Stimulated activated CD8-positive, alpha-beta memory T cell treated with anti-CD3 and anti-CD28 coated beads, Interleukin-4, amount 100 ng/mL, for 1 hour (primary cell): ENCODE data around the gene ZYG11B.
A peak's percentile ranks its signal among the peaks of the same experiment; 100 is the strongest.
"Not testable (repeated sequence)": the region's sequence is repeated elsewhere in the genome, so short reads cannot be mapped to it uniquely, and the experiment has no call there.

Source experiments
- DNase-seq, 2 donors: peaks; one replicate each; pipeline ENCODE4 v3.0.0-alpha.2; 2020; ENCODE audit warnings: low read depth in 2 of 2, low spot score in 1 of 2

ZYG11B gene

DNA sequence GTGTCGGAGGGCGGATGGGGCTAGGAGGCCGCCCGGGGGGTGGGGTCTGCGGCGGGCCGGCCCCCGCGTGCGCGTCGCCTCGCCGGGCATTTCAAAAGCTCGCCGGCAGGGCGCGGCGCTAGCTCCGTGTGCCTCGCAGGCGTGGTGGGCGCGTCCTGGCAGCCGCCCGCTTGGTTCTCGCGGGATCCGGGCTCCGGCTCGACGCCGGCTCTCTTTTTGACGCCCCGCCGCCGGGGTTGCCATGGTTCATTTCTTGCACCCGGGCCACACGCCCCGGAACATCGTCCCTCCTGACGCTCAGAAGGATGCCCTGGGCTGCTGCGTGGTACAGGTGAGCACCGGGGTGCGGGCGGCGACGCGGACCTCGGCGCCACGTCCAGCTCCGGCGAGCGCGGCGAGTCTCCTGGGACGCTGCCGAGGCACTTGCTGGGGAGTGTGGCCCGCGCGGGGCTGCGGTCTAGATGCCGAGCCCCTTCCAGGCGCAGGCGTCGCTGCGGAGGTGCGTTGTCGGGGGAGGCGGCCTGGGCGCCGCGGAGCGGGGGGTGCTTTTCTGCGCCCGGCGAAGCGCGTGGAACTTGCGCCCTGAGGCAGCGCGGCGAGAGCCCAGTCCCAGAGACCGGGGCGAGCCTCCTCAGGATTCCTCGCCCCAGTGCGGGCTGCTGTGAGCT is 116.5 kb downstream of the ZYG11B start, which contains the start of gene ZYG11A:
TSS of gene ZYG11A (plus strand) at position 118 of the 668 bp plus-strand sequence. CDS start at position 242, 124 bp downstream.
- DNase-seq, result peak in 1 of 2 donors; percentile 28

DNA sequence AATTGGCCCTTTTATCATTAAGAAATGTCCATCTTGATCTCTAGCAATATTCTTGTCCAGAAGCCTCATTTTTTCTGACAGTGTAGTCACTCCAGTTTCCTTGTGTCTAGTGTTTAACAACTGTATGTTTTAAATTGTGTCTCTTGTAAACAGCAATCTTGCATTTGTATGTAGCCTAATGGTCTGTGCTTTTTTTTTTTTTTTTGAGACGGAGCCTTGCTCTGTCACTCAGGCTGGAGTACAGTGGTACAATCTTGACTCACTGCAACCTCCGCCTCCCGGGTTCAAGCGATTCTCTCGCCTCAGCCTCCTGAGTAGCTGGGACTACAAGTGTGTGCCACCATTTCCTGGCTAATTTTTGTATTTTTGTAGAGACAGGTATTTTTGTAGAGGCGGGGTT is 118.9 kb downstream of the ZYG11B start:
- not testable (repeated sequence) for DNase-seq

DNA sequence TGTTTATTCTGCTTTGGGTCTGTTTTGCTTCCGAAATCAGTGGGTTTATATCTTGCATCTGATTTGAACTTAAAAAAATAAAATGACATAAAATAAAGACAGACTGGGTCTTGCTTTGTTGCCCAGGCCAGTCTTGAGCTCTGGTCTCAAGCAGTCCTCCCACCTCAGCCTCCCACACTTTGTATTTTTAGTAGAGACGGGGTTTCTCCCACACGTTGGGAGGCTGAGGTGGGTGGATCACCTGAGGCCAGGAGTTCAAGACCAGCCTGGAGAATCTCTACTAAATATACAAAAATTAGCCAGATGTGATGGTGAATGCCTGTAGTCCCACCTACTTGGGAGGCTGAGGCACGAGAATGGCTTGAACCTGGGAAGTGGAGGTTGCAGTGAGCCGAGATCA is 122.2 kb downstream of the ZYG11B start:
- no peak for DNase-seq

DNA sequence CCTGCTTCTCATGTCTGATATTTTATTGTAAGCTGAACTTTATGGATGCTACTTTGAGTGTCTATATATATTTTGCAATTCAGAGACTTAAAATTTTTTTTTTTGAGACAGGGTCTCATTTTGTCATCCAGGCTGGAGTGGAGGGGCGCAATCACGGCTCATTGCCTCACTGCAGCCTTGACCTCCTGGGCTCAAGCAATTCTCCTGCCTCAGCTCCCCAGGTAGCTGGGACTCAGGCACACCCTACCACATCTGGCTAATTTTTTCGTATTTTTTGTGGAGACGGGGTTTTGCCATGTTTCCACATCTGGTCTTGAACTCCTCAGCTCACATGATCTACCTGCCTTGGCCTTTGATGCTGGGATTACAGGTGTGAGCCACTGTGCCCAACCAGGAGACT is 124.7 kb downstream of the ZYG11B start:
- no peak for DNase-seq

DNA sequence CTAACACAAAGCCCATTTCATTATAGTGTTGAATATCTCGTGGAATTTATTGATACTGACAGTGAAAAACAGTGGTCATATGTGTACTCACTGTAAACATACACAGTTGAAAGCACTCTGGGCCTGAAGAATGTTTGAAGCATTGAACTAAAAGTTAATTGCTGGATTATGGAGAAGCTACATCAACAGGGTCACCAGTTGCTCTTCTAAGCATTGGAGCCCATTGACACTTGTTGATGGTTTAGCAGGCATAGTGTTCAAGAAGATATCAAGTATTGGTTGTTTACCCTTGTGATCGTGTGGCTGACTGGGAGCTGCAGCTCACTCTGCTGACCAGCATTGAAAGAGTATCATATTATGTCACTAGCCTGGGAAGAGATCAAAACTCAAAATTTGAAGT is 126.6 kb downstream of the ZYG11B start:
- no peak for DNase-seq

DNA sequence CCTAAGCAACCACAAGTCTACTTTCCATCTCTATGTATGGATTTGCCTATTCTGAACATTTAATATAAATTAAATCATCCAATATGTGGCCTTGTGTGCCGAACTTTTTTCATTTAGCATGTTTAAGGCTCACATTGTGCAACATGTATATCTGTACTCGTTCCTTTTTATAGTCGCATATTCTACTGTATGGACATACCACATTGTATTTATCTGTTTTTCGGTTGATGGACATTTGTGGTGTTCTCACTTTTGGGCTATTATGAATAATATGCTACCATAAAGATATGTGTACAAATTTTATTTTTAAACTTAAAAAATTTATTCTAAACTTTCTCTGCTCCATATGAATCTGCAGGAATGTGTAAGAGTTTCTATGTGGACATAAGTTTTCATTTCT is 129.3 kb downstream of the ZYG11B start:
- DNase-seq, result no peak

DNA sequence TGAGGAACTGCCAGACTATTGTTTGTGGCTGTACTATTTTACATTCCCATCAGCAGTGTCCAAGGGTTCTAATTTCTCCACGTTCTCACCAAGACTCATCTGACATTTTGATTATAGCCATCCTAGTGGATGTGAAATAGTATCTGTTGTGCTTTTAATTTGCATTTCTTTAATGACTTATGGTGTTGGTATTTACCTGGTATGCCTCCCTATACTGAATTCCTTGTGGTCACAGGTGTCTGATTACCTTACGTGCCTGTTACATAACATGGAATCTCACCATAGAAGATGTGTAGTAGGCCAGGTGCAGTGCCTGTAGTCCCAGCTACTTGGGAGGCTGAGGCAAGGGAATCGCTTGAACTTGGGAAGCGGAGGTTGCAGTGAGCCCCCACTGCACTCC is 129.8 kb downstream of the ZYG11B start:
- DNase-seq, result no peak

DNA sequence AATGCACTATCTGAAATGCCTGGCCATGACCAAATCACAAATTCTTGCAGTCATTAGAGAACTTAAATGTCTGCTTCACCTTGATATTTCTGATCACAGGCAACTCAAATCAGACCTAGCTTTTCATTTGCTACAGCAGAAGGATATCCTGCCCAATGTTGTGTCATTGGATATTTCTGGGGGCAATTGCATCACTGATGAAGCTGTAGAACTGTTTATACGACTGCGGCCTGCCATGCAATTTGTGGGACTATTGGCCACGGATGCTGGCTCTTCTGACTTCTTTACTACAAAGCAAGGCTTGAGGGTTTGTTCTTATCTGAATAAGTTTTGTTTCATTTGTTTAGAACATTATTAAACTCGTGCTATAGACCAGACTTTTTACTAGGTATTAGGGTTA is 131.2 kb downstream of the ZYG11B start:
- DNase-seq, result no peak

DNA sequence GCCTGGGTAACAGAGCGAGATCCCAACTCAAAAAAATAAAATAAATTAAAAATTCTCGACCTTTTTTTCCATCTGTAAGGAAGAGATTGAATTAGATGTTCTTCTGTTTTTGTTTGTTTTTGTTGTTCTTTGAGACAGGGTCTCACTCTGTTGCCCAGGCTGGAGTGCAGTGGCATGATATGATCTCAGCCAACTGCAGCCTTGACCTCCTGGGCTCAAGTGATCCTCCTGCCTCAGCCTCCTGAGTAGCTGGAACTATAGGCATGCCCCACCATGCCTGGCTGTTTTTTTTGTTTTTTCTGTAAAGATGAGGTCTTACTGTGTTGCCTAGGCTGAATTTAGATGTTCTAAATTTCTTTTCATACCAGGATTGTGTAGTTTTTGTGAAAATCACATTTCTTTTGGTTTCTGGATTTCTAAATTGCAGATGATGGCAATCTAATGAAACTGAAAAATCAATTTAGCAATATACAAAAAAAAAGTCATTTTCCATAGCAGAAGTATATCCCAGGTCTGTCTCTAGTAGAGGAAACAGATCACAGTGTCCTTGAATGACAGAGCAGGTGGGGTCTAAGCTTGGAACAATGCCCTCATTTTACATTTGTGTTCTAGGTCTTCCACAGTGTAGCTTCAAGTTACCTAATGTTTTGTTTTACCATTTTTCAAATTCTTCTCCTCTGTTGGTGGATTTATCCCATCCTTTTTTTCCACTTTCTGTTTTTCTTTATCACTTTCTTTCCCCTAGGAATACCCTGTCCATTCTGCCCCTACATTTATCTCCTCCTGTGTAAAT is 136.6 kb downstream of the ZYG11B start:
- DNase-seq, result no peak

DNA sequence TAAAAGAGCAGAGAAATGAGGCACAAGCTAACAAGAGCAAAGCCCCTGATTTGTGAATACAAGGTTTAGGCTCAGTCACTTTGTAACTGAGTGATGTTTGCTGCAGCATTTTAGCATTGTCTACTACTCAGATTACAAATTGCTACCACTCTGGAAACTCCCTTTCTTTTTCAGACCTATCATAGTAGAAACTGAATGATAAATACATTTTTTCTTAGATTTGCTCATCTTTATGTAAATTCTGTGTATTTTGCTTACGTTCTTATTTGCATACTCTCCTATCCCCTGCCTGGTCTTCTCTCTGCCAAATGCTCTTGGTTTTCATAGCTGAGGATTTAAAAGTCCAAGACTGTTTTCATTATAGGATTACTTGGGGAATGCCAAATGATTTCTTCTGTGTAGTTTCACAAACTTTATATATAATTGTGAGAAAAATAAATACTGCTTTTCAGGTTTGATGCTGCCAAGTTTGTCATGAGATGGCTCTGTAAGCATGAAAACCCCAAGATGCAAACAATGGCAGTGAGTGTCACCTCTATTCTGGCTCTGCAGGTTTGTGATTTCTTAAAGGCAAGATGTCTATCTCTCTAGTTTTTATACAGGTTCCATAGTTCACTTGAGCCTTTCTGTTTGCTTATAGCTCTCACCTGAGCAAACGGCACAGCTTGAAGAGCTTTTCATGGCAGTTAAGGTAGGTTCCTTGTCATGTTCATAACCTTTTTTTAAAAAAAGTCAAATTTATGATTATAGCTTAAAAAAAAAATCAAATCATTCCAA is 141.0 kb downstream of the ZYG11B start:
- no peak for DNase-seq

DNA sequence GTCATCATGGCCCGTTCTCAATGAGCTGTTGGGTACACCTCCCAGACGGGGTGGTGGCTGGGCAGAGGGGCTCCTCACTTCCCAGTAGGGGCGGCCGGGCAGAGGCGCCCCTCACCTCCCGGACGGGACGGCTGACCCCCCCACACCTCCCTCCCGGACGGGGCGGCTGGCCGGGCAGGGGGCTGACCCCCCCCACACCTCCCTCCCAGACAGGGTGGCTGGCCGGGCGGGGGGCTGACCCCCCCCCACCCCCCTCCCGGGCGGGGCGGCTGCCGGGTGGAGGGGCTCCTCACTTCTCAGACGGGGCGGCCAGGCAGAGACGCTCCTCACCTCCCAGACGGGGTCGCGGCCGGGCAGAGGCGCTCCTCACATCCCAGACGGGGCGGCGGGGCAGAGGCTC is 143.5 kb downstream of the ZYG11B start:
- DNase-seq, result not testable (repeated sequence)

DNA sequence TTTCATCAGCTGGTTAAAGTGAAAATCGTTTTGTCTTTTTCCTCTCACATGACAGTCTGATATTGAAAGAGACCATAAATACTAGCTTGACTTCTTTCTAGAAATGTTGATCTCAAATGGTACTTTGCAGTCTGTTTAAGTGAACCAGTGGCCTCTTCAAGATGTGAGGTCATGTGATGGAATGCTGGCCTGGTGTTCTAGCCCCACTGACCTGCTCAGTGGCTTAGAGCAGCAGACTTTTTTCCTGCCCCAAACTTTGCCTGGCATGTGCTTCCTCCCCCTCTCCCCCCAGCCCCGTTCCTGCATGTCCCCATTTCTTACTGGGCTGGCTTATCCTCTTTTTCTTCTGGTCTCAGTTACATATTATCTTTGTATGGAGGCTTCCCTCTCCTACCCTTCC is 150.6 kb downstream of the ZYG11B start:
- DNase-seq, result no peak
